Trophoblast cell (in vitro differentiated cells and primary cell): Measurements from ENCODE around the gene ATXN2.
A peak's percentile ranks its signal among the peaks of the same experiment; 100 is the strongest.

Source experiments
- DNase-seq, 2 donors: peaks; one replicate each; pipeline ENCODE4 v3.0.0-alpha.2; 2016
- H2AFZ ChIP-seq: 2 replicates; pipeline ENCODE4 v1.6.1; 2013; ENCODE audit warnings: low read length, moderate library complexity, mild to moderate bottlenecking; ENCODE audit not compliant: insufficient read depth, poor library complexity
- H2AK5ac ChIP-seq: 2 replicates; pipeline ENCODE4 v1.6.1; 2013; ENCODE audit warnings: mild to moderate bottlenecking, low read length
- H2BK120ac ChIP-seq: 2 replicates; pipeline ENCODE4 v1.6.1; 2013; ENCODE audit warnings: low read length, mild to moderate bottlenecking, moderate library complexity; ENCODE audit not compliant: insufficient read depth, poor library complexity
- H2BK12ac ChIP-seq: 2 replicates; pipeline ENCODE4 v1.6.1; 2013; ENCODE audit warnings: mild to moderate bottlenecking, low read length, moderate library complexity
- H2BK5ac ChIP-seq: 2 replicates; pipeline ENCODE4 v1.6.1; 2013; ENCODE audit warnings: low read length, low read depth, moderate library complexity, mild to moderate bottlenecking; ENCODE audit not compliant: poor library complexity
- H3K14ac ChIP-seq: 2 replicates; pipeline ENCODE4 v1.6.1; 2013; ENCODE audit warnings: mild to moderate bottlenecking, low read length
- H3K18ac ChIP-seq: 2 replicates; pipeline ENCODE4 v1.6.1; 2013; ENCODE audit warnings: mild to moderate bottlenecking, low read length
- H3K23ac ChIP-seq: 2 replicates; pipeline ENCODE4 v1.6.1; 2013; ENCODE audit warnings: low read length
- H3K27ac ChIP-seq: 2 replicates; pipeline ENCODE4 v1.5.1; 2013; ENCODE audit warnings: low read depth, mild to moderate bottlenecking, inconsistent platforms, low read length, moderate library complexity
- H3K27me3 ChIP-seq: 2 replicates; pipeline ENCODE4 v1.6.1; 2013; ENCODE audit warnings: inconsistent platforms, mild to moderate bottlenecking, low read length, moderate library complexity; ENCODE audit not compliant: insufficient read depth
- H3K36me3 ChIP-seq, 2 experiments: 1 replicate in 1 of 2; 2 replicates in 1 of 2; pipeline ENCODE4 v1.6.1; 2013; ENCODE audit warnings: low read length in 2 of 2, mild to moderate bottlenecking in 2 of 2, moderate library complexity in 1 of 2; ENCODE audit not compliant: insufficient read depth in 2 of 2, control insufficient read depth in 1 of 2
- H3K4ac ChIP-seq: 2 replicates; pipeline ENCODE4 v1.6.1; 2013; ENCODE audit warnings: low read depth, mild to moderate bottlenecking, low read length, moderate library complexity
- H3K4me1 ChIP-seq, 2 experiments: 1 replicate in 1 of 2; 2 replicates in 1 of 2; pipeline ENCODE4 v1.6.1; 2013; ENCODE audit warnings: low read length in 2 of 2, mild to moderate bottlenecking in 2 of 2, moderate library complexity in 1 of 2; ENCODE audit not compliant: insufficient read depth in 2 of 2, control insufficient read depth in 1 of 2
- H3K4me2 ChIP-seq: 2 replicates; pipeline ENCODE4 v1.6.1; 2013; ENCODE audit warnings: inconsistent platforms, mild to moderate bottlenecking, low read length, moderate library complexity
- H3K4me3 ChIP-seq: 2 replicates; pipeline ENCODE4 v1.5.1; 2013; ENCODE audit warnings: mild to moderate bottlenecking, low read depth, low read length, inconsistent platforms
- H3K79me1 ChIP-seq: one replicate; pipeline ENCODE4 v1.6.1; 2013; ENCODE audit warnings: low read length
- H3K79me2 ChIP-seq: 2 replicates; pipeline ENCODE4 v1.6.1; 2013; ENCODE audit warnings: low read length, mild to moderate bottlenecking; ENCODE audit not compliant: control insufficient read depth, insufficient read depth, poor library complexity
- H3K9ac ChIP-seq: 2 replicates; pipeline ENCODE4 v1.6.1; 2013; ENCODE audit warnings: mild to moderate bottlenecking, low read length
- H3K9me3 ChIP-seq: 2 replicates; pipeline ENCODE4 v1.6.1; 2013; ENCODE audit warnings: low read depth, mild to moderate bottlenecking, control low read depth, inconsistent platforms, low read length; ENCODE audit not compliant: insufficient read depth
- H4K12ac ChIP-seq: 2 replicates; pipeline ENCODE4 v1.6.1; 2013; ENCODE audit warnings: low read depth, mild to moderate bottlenecking, low read length, moderate library complexity
- H4K8ac ChIP-seq: 2 replicates; pipeline ENCODE4 v1.6.1; 2013; ENCODE audit warnings: low read depth, mild to moderate bottlenecking, low read length, moderate library complexity
- H4K91ac ChIP-seq: one replicate; pipeline ENCODE4 v1.6.1; 2013; ENCODE audit warnings: low read depth, mild to moderate bottlenecking, low read length, moderate library complexity
- WGBS: extraction: QIAGEN DNeasy Blood & Tissue Kit; methylation state at CpG from one replicate; pipeline ENCODE4 v1.1.7; 2013; ENCODE audit warnings: missing lambda C conversion rate; ENCODE audit not compliant: insufficient read length, insufficient coverage; ENCODE audit errors: extremely low coverage; 5-methylcytosine and 5-hydroxymethylcytosine counted together

The ATXN2 gene

DNA sequence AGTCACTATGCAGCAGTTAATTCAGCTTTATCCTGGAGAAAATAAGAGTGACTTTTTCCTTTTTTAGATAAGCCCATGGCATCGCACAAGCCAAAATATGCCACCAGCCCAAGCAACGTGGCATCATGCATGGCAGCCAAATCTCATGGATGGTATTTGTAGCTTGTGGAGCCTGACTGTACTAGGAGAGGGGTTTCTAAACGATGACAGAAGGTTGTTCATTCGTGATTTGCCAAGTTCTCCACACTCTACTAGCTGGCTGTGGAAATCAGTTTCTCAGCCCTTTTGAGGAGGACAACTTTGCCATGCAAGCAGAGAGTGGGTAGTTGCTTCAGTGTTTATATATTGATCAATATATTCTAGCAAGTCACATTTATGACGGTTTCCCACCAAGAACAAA, 41.4 kb upstream of the ATXN2 start:
- Histone ChIP-seq H3K4me3 (no peak overlapping the region), H2BK120ac (no peak overlapping the region), H4K8ac (no peak overlapping the region), H4K12ac (no peak overlapping the region), H3K14ac (no peak overlapping the region), H3K9ac (no peak overlapping the region), H2BK12ac (no peak overlapping the region), H4K91ac (no peak overlapping the region), H3K18ac (no peak overlapping the region), H3K36me3 (peaks cover 6 to 12% of the 10 kb centered on the region in 2 experiments), H2BK5ac (no peak overlapping the region), H3K79me1 (peaks cover 2% of the 10 kb centered on the region), H2AK5ac (no peak overlapping the region), H2AFZ (no peak overlapping the region), H3K23ac (no peak overlapping the region), H3K27me3 (no peaks in the 10 kb centered on the region), H3K4ac (no peak overlapping the region), H3K27ac (no peak overlapping the region), H3K9me3 (peaks cover 4% of the 10 kb centered on the region), H3K4me1 (peaks cover 5 to 17% of the 10 kb centered on the region in 2 experiments), H3K79me2 (no peaks in the 10 kb centered on the region), H3K4me2 (no peak overlapping the region)
- no peak for DNase-seq
- WGBS, result no CpG with 5 or more reads among the region's 5 CpGs

GRCh38 chr12:111638556-111638955, 39.4 kb upstream of the ATXN2 start:
- Histone ChIP-seq H3K4ac (no peak overlapping the region), H2AFZ (no peak overlapping the region), H2BK12ac (no peak overlapping the region), H2BK5ac (no peak overlapping the region), H3K9me3 (peaks cover 2% of the 10 kb centered on the region), H3K27me3 (no peaks in the 10 kb centered on the region), H3K4me3 (no peak overlapping the region), H3K23ac (no peak overlapping the region), H3K9ac (no peak overlapping the region), H4K12ac (no peak overlapping the region), H3K14ac (no peak overlapping the region), H3K79me1 (no peaks in the 10 kb centered on the region), H3K27ac (no peak overlapping the region), H3K36me3 (peaks cover 2 to 5% of the 10 kb centered on the region in 2 experiments), H4K91ac (no peak overlapping the region), H3K4me2 (no peak overlapping the region), H4K8ac (no peak overlapping the region), H2BK120ac (no peak overlapping the region), H3K4me1 (peaks cover 0 to 10% of the 10 kb centered on the region in 2 experiments), H3K18ac (no peak overlapping the region), H2AK5ac (no peak overlapping the region), H3K79me2 (no peaks in the 10 kb centered on the region)
- no CpG with 5 or more reads among the region's 6 CpGs for WGBS
- no peak for DNase-seq

DNA sequence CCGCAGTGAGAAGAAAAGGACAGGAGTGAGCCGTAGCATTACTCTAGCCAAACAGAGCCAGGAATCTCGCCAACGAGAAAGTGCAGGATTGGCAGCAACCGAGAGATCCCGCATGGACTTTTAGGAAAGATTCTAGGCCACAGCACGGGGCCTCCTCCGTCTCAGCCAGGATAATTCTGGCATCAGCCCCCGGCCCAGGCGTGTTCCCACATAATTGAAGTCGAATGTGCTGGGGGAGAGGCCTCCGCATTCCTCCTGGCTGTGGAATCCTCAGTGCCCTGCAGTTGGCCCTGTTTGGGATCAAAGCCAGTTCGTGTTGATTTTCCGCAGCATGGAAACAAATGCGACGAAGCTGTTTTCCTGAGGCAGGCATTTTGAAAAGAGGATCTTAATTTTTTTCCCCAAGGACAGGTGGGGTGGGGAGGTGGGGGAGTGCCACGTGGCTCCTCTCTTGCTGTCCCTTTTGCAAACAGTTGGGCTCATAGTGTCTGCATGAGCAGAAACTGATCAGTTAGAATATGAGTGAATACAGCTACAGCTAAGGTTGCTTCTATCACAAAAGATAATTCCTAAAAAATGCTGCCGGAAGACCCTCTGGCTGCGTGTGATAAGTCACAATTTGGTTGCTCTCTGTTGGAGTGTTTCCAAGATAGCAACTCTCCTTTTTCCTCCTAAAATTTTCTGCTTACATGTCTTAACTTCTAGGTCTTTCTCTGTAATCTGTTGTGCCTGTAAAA, 37.3 kb upstream of the ATXN2 start:
- no peak overlapping the region for H3K4me3 ChIP-seq
- H3K4ac ChIP-seq, result no peak overlapping the region
- H2AK5ac ChIP-seq, result no peak overlapping the region
- no peaks in the 10 kb centered on the region for H3K27me3 ChIP-seq
- H4K91ac ChIP-seq, result no peak overlapping the region
- no peak overlapping the region for H3K9ac ChIP-seq
- no peaks in the 10 kb centered on the region for H3K79me2 ChIP-seq
- no peak overlapping the region for H2BK120ac ChIP-seq
- H2AFZ ChIP-seq, result peak overlapping the region; percentile 45
- no peak overlapping the region for H3K14ac ChIP-seq
- peaks cover 2% of the 10 kb centered on the region for H3K9me3 ChIP-seq
- DNase-seq, result no peak
- WGBS, result no CpG with 5 or more reads among the region's 19 CpGs
- H4K12ac ChIP-seq, result no peak overlapping the region
- no peak overlapping the region for H2BK5ac ChIP-seq
- peak overlapping the region; percentile 54 for H2BK12ac ChIP-seq
- H3K27ac ChIP-seq, result no peak overlapping the region
- H3K4me1 ChIP-seq, result peaks cover 0 to 10% of the 10 kb centered on the region in 2 experiments
- peaks cover 2 to 3% of the 10 kb centered on the region in 2 experiments for H3K36me3 ChIP-seq
- H3K23ac ChIP-seq, result no peak overlapping the region
- no peaks in the 10 kb centered on the region for H3K79me1 ChIP-seq
- H4K8ac ChIP-seq, result peak overlapping the region; percentile 30
- no peak overlapping the region for H3K18ac ChIP-seq
- H3K4me2 ChIP-seq, result peak overlapping the region; percentile 39

- H2AK5ac ChIP-seq, result no peak overlapping the region
- H3K4me3 ChIP-seq, result no peak overlapping the region
- no CpG with 5 or more reads among the region's 8 CpGs for WGBS
- H3K23ac ChIP-seq, result no peak overlapping the region
- no peaks in the 10 kb centered on the region for H3K79me2 ChIP-seq
- no peak overlapping the region for H4K91ac ChIP-seq
- peaks cover 1% of the 10 kb centered on the region for H3K9me3 ChIP-seq
- DNase-seq, result no peak
- H2BK5ac ChIP-seq, result peak overlapping the region; percentile 9
- H3K79me1 ChIP-seq, result no peaks in the 10 kb centered on the region
- H3K36me3 ChIP-seq, result peaks cover 2% of the 10 kb centered on the region in 2 experiments
- no peak overlapping the region for H4K8ac ChIP-seq
- H2AFZ ChIP-seq, result no peak overlapping the region
- H3K14ac ChIP-seq, result no peak overlapping the region
- H3K27me3 ChIP-seq, result no peaks in the 10 kb centered on the region
- no peak overlapping the region for H2BK12ac ChIP-seq
- no peak overlapping the region for H3K27ac ChIP-seq
- H3K9ac ChIP-seq, result no peak overlapping the region
- H4K12ac ChIP-seq, result no peak overlapping the region
- H3K4ac ChIP-seq, result no peak overlapping the region
- H3K4me1 ChIP-seq, result peaks cover 0 to 10% of the 10 kb centered on the region in 2 experiments
- no peak overlapping the region for H3K18ac ChIP-seq
- H2BK120ac ChIP-seq, result no peak overlapping the region
- no peak overlapping the region for H3K4me2 ChIP-seq
Observed at GRCh38 chr12:111635524-111635923, 36.4 kb upstream of the ATXN2 start.
